ENCODE measurements around the gene LRRC71.

The LRRC71 gene

GRCh38 chr1:156948708-156949107 lies 28.3 kb downstream of the LRRC71 start:
- DNase-seq = no peak

DNA sequence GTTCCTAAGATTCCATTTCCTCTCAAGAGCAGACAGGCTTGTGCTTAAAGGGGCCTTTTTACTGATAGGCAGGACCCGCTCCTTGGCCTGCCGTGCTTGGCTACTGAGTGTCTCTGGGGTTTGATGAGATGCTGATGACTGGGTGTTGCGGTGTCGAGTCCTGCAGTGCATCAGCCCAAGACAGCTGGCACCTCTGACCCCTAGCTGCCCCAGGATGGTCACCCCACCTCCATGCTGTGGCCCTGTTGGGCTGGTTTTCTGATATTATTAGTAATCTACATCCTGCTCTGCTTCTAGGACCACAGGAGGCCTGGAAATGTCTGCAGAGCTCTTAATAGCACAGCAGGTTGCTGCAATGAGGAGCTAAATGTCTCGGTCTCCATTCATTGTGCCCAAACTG lies 28.7 kb downstream of the LRRC71 start:
- DNase-seq = no peak

DNA sequence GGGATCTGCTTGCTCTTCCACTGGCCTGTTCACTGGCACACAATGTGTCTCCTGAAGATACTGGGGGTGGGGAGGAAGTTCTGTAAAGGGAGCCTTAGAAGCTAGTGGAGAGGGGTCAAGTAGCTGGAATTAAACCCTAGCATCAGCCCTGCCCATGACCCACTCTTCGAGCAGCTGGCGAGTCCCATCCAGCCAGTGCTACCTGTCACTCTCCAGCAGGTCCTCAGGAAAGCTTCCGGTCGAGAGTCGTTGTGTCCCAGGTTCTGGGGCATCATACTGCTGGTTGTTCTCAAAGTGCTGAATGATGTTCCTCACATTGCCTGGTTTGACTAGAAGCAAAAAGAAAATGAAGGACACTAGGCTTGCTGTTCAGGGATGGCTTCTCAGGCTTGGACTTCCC lies 30.9 kb downstream of the LRRC71 start:
- no peak for DNase-seq

DNA sequence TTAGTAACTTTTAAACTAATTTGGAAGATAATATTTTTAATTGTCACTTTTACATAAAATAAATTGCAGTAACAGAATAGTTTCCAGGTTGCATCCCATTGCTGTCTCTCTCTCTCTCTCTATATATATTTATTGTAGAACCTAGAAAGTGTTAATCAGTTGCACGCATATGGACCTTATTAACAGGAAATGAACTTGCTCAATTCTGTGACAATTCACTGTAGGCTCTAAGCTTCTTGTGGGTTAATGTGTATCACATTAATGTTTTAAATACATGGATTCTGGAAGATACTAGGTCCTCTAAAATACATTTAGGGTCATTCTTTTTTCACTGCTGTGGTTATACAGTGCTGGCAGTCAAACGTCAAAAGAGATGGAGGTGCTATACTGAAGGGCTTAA lies 33.1 kb downstream of the LRRC71 start:
- DNase-seq = no peak

- no peak for DNase-seq
These were observed 35.9 kb downstream of the LRRC71 start for GRCh38 chr1:156956333-156956732.

DNA sequence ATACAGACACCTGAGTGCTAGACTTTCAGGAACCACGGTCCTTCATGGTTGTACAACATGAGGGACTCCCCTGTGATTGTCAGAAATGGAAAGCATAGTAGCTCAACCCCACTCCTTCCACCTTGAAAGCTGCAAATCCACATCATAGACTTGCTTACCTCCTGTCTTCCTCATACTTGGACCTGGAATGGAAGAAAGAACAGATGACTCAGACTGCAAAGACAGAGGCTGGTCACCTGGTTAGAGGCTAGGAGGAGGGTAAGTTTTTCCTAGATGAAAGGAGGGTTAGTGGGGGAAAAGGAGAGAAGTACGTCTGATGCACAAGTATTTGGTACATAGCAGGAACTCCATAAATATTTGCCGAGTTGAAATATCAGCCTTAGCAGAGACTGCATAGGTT lies 37.2 kb downstream of the LRRC71 start:
- no peak for DNase-seq

DNA sequence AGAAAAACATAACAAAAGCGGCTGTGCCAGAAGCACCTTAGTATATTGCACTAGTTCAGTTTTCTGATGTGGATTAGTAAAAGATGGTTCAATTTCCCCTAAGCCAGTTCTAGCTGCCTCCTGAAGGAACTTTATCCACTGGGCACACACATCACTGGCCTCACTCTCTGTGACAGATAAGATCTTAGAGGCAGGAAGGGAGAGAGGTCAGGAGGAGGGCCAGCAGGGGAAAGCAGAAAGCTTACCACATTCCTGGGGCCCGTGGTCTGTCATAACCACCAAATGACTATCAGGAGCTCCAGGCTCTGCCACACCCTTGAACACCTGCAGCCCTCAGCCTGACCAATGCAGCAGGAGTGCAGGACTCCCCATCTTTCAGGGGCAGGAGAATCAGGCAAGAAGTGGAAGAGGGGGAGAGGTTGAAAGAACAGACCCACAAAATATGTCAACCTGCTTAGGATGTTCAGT lies 37.8 kb downstream of the LRRC71 start:
- no peak for DNase-seq

DNA sequence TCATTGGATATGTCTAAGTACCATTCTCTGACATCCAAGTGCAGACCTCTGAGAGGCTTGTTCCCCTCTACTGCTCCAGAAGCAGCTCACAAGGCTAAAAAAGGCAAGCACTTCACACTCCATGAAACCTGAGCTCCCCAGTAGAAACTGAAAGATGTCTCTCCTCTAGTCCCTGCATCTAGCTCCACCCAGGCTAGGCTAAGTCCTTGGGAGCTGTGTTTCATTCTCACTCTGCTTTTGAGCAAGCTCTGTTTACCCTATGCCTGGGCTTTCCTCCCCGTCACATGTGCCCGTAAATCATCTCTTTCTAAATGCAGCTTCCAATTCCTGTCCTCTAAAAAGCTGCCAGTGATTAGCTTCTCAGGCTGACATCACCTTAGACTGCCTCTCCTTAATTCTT lies 39.0 kb downstream of the LRRC71 start:
- DNase-seq = no peak

GRCh38 chr1:156959925-156960324 lies 39.5 kb downstream of the LRRC71 start:
- DNase-seq = no peak

- no peak for DNase-seq
These were observed 41.3 kb downstream of the LRRC71 start for GRCh38 chr1:156961709-156962108.

GRCh38 chr1:156963621-156964020 lies 43.2 kb downstream of the LRRC71 start:
- DNase-seq = peak; percentile 13

GRCh38 chr1:156964441-156964840 lies 44.0 kb downstream of the LRRC71 start:
- no peak for DNase-seq

GRCh38 chr1:156969496-156969895 lies 49.1 kb downstream of the LRRC71 start:
- DNase-seq = no peak

GRCh38 chr1:156970017-156970416 lies 49.6 kb downstream of the LRRC71 start:
- no peak for DNase-seq

GRCh38 chr1:156973417-156973816 lies 53.0 kb downstream of the LRRC71 start:
- no peak for DNase-seq

DNA sequence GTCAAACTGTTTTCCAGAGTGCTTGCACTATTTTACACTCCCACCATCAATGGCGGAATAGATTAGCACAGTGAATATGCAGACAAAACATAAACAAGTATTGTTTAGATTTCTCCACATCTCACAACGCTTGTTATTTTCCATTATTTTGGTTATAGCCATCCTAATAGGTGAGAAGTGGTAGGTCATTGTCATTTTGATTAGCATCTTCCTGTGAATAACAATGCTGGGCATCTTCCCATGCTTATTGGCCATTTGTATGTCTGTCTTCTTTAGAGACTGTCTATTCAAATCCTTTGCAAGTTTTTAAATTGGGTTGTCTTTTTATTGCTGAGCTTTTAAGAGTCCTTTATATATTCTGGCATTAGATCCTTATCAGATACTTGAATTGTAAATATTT lies 54.7 kb downstream of the LRRC71 start:
- DNase-seq = no peak

GRCh38 chr1:156980551-156980950 lies 60.1 kb downstream of the LRRC71 start:
- no peak for DNase-seq

All from effector CD4-positive, alpha-beta T cell (primary cell).